MM.1S (cell line): Measurements from ENCODE around the gene AP2A2.

Source experiments
- DNase-seq: peaks from one replicate; pipeline ENCODE4 v3.0.0-alpha.2; 2015
- H2AFZ ChIP-seq: fragments of 300-600 bp; sonication (generic); 2 replicates; pipeline ENCODE4 v1.6.0; 2016; ENCODE audit warnings: antibody characterized with exemption, low read length
- H3F3A ChIP-seq: fragments of 300-600 bp; sonication (generic); 2 replicates; pipeline ENCODE4 v1.6.1; 2016; ENCODE audit warnings: mild to moderate bottlenecking, antibody characterized with exemption, low read length, moderate library complexity, mixed read lengths; ENCODE audit not compliant: insufficient read depth
- H3K27ac ChIP-seq: fragments of 300-600 bp; sonication (generic); 2 replicates; pipeline ENCODE4 v1.5.1; 2016; ENCODE audit warnings: mild to moderate bottlenecking, low read length
- H3K27me3 ChIP-seq: fragments of 300-600 bp; sonication (generic); replicated peaks from 2 replicates; pipeline ENCODE4 v1.6.0; 2016; ENCODE audit warnings: low read length; ENCODE audit not compliant: insufficient read depth
- H3K36me3 ChIP-seq: fragments of 300-600 bp; sonication (generic); replicated peaks from 2 replicates; pipeline ENCODE4 v1.6.1; 2016; ENCODE audit warnings: mild to moderate bottlenecking, low read length, mixed read lengths; ENCODE audit not compliant: insufficient read depth
- H3K4me1 ChIP-seq: fragments of 300-600 bp; sonication (generic); 2 replicates; pipeline ENCODE4 v1.6.1; 2016; ENCODE audit warnings: low read length, mixed read lengths
- H3K4me2 ChIP-seq: fragments of 300-600 bp; sonication (generic); 2 replicates; pipeline ENCODE4 v1.6.0; 2016; ENCODE audit warnings: low read depth, low read length
- H3K4me3 ChIP-seq: fragments of 300-600 bp; sonication (generic); 2 replicates; pipeline ENCODE4 v1.5.1; 2016; ENCODE audit warnings: low read length, mixed read lengths
- H3K79me2 ChIP-seq: fragments of 300-600 bp; sonication (generic); 2 replicates; pipeline ENCODE4 v1.6.1; 2016; ENCODE audit warnings: mixed run types, low read length, mixed read lengths
- H3K9ac ChIP-seq: fragments of 300-600 bp; sonication (generic); 2 replicates; pipeline ENCODE4 v1.6.1; 2016; ENCODE audit warnings: low read length, mixed read lengths
- H3K9me2 ChIP-seq: fragments of 300-600 bp; sonication (generic); replicated peaks from 2 replicates; pipeline ENCODE4 v1.6.1; 2016; ENCODE audit warnings: mild to moderate bottlenecking, low read length, mixed read lengths; ENCODE audit not compliant: insufficient read depth
- H3K9me3 ChIP-seq: fragments of 300-600 bp; sonication (generic); replicated peaks from 2 replicates; pipeline ENCODE4 v1.6.1; 2016; ENCODE audit warnings: mild to moderate bottlenecking, low read length, mixed read lengths; ENCODE audit not compliant: insufficient read depth
- H4K20me1 ChIP-seq: fragments of 300-600 bp; sonication (generic); 2 replicates; pipeline ENCODE4 v1.6.1; 2016; ENCODE audit warnings: mild to moderate bottlenecking, low read length, moderate library complexity, mixed read lengths; ENCODE audit not compliant: insufficient read depth
- CTCF ChIP-seq: fragments of 300-600 bp; sonication (generic); IDR thresholded peaks from 2 replicates; pipeline ENCODE4 v1.5.1; 2016; ENCODE audit warnings: antibody characterized with exemption, low read length, mixed read lengths
- EZH2 ChIP-seq: fragments of 300-600 bp; sonication (generic); optimal IDR thresholded peaks from 2 replicates; pipeline ENCODE3; 2017; ENCODE audit warnings: low read depth, mild to moderate bottlenecking, antibody characterized with exemption, low read length, mixed read lengths
- EZH2phosphoT487 ChIP-seq: fragments of 300-600 bp; sonication (generic); IDR thresholded peaks from 2 replicates; pipeline ENCODE4 v1.6.1; 2018; ENCODE audit warnings: antibody characterized with exemption, low read length

The AP2A2 gene

GRCh38 chr11:962688-963087 lies 37.0 kb downstream of the AP2A2 start:
- Histone ChIP-seq H3K9ac (no peak overlapping the region), H3K27ac (no peak overlapping the region), H3K27me3 (no peaks in the 10 kb centered on the region), H3K9me2 (no peaks in the 10 kb centered on the region), H3K4me3 (no peak overlapping the region), H3K4me2 (no peak overlapping the region), H3K9me3 (no peaks in the 10 kb centered on the region), H4K20me1 (no peaks in the 10 kb centered on the region), H3K36me3 (peaks cover 6% of the 10 kb centered on the region), H2AFZ (no peak overlapping the region), H3K79me2 (peaks cover 39% of the 10 kb centered on the region), H3F3A (no peaks in the 10 kb centered on the region), H3K4me1 (no peaks in the 10 kb centered on the region)
- no peak for DNase-seq
- TF ChIP-seq EZH2phosphoT487 = no peak
- no peak for TF ChIP-seq CTCF
- TF ChIP-seq EZH2 = no peak

- H3K4me2 ChIP-seq = no peak overlapping the region
- H3K9me3 ChIP-seq = no peaks in the 10 kb centered on the region
- peaks cover 6% of the 10 kb centered on the region for H3K36me3 ChIP-seq
- H3K4me3 ChIP-seq = no peak overlapping the region
- no peaks in the 10 kb centered on the region for H3K27me3 ChIP-seq
- DNase-seq = no peak
- H3K9me2 ChIP-seq = no peaks in the 10 kb centered on the region
- H3K79me2 ChIP-seq = peaks cover 38% of the 10 kb centered on the region
- H4K20me1 ChIP-seq = no peaks in the 10 kb centered on the region
- H3F3A ChIP-seq = no peaks in the 10 kb centered on the region
- H3K4me1 ChIP-seq = no peaks in the 10 kb centered on the region
- TF ChIP-seq EZH2 (no peak), EZH2phosphoT487 (no peak), CTCF (no peak)
- H2AFZ ChIP-seq = no peak overlapping the region
- H3K27ac ChIP-seq = no peak overlapping the region
- no peak overlapping the region for H3K9ac ChIP-seq
Observed at GRCh38 chr11:963852-964251, 38.2 kb downstream of the AP2A2 start.

- Histone ChIP-seq H3K9me2 (no peaks in the 10 kb centered on the region), H2AFZ (no peak overlapping the region), H3K4me2 (no peak overlapping the region), H3K9ac (no peak overlapping the region), H4K20me1 (no peaks in the 10 kb centered on the region), H3F3A (no peaks in the 10 kb centered on the region), H3K27me3 (no peaks in the 10 kb centered on the region), H3K79me2 (peaks cover 35% of the 10 kb centered on the region), H3K36me3 (peaks cover 4% of the 10 kb centered on the region; the same call in 1 of the 2 replicates), H3K4me3 (no peak overlapping the region), H3K4me1 (no peaks in the 10 kb centered on the region), H3K9me3 (no peaks in the 10 kb centered on the region), H3K27ac (no peak overlapping the region)
- DNase-seq = no peak
- TF ChIP-seq EZH2phosphoT487 = no peak
- no peak for TF ChIP-seq CTCF
- TF ChIP-seq EZH2 = no peak
Observed at GRCh38 chr11:965206-965775, 39.6 kb downstream of the AP2A2 start.
